NT2/D1 (cell line): ENCODE results near the gene SPTBN2.

ENCODE experiments used
- DNase-seq: peaks from one replicate; pipeline ENCODE4 v3.0.0-alpha.2; 2011; ENCODE audit warnings: low read depth, low spot score
- H3K27me3 ChIP-seq: 2 replicates; pipeline ENCODE4 v1.6.0; 2011; ENCODE audit warnings: mild to moderate bottlenecking; ENCODE audit not compliant: insufficient read length, insufficient read depth
- H3K36me3 ChIP-seq: 2 replicates; pipeline ENCODE4 v1.6.1; 2011; ENCODE audit warnings: mild to moderate bottlenecking, low read length, mixed read lengths; ENCODE audit not compliant: insufficient read depth, insufficient read length
- H3K4me1 ChIP-seq: 2 replicates; pipeline ENCODE4 v1.5.1; 2011; ENCODE audit not compliant: insufficient read depth, insufficient read length
- H3K4me3 ChIP-seq: 2 replicates; pipeline ENCODE4 v1.5.1; 2011; ENCODE audit warnings: low read depth; ENCODE audit not compliant: insufficient read length
- H3K9ac ChIP-seq: 2 replicates; pipeline ENCODE4 v1.6.0; 2011; ENCODE audit warnings: low read depth; ENCODE audit not compliant: insufficient read length
- H3K9me3 ChIP-seq: 2 replicates; pipeline ENCODE4 v1.5.1; 2011; ENCODE audit warnings: mild to moderate bottlenecking, low read length; ENCODE audit not compliant: insufficient read depth
- SUZ12 ChIP-seq: IDR thresholded peaks from 2 replicates; pipeline ENCODE4 v1.6.1; 2011; ENCODE audit not compliant: insufficient read length, insufficient read depth; ENCODE audit errors: extremely low read depth
- YY1 ChIP-seq: IDR thresholded peaks from 2 replicates; pipeline ENCODE4 v1.6.1; 2011; ENCODE audit not compliant: insufficient read length, insufficient read depth
- ZNF274 ChIP-seq: IDR thresholded peaks from 2 replicates; pipeline ENCODE4 v1.6.1; 2011; ENCODE audit warnings: mild to moderate bottlenecking, low read depth, low read length

The SPTBN2 gene

DNA sequence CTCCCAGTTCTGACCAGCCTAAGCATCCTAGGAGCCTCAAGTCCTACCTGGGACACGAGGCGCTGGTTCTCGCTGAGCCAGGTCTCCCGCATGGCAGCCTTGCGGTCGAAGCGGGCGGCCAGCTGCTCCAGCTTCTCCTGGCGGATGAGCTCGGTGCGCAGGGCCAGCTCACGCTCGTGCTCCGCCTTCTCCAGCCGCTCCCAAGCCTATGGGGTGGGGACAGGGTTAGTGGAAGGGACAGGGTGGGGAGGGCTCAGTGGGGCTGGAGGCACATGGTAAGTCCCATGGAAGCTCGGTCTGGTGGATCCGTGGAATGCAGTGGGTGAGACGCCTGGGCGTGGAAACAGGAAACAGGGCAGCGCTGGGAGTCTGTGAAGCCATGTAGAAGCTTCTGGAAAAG lies 20.9 kb downstream of the SPTBN2 start:
- TF ChIP-seq ZNF274 (no peak), SUZ12 (no peak), YY1 (no peak)
- Histone ChIP-seq H3K36me3 (peaks cover 83% of the 10 kb centered on the region), H3K27me3 (no peaks in the 10 kb centered on the region), H3K9ac (no peak overlapping the region), H3K9me3 (no peaks in the 10 kb centered on the region), H3K4me1 (peaks cover 13% of the 10 kb centered on the region), H3K4me3 (no peak overlapping the region)
- DNase-seq = no peak

DNA sequence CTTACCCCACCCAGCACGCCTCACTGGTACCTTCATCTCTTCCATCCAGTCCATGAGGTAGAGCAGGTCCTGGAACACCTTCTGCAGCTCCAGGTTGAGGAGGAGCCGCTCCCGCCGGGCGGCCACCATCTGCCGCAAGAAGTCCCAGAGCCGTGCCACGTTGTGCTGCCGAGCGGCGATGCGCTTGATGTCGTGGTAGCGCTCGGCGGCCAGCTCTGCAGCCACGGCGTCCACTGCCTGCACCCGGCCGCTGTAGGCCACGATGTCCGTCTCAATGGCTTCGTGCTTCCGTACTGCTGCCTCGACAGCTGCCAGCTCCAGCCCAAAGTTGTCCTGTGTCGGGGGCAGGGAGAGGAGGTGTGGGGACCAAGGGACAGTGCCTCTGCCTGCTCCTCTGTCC lies 21.5 kb downstream of the SPTBN2 start:
- no peaks in the 10 kb centered on the region for H3K9me3 ChIP-seq
- no peak for DNase-seq
- H3K4me3 ChIP-seq = no peak overlapping the region
- H3K36me3 ChIP-seq = peaks cover 78% of the 10 kb centered on the region
- no peaks in the 10 kb centered on the region for H3K27me3 ChIP-seq
- TF ChIP-seq SUZ12 = no peak
- TF ChIP-seq YY1 = no peak
- TF ChIP-seq ZNF274 = no peak
- no peak overlapping the region for H3K9ac ChIP-seq
- peaks cover 13% of the 10 kb centered on the region for H3K4me1 ChIP-seq

DNA sequence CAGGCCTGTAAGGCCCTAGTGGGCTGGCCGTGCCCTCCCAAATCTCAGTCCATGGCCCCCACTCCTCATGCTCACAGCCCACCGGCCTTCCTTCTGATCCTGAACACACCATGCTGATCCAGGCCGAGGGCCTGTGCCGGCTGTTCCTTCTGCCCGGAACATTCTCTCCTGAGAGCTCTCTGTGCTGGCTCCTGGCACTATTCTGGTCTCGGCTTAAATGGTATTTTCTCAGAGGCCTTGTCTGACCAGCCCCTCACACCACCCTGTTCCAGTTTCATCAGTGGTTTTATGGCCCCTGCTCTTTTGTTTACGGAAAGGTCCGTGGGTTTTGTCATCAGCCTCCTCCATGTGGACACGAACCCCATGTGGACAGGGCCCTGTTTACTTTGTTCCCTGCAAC lies 22.0 kb downstream of the SPTBN2 start:
- H3K9ac ChIP-seq = no peak overlapping the region
- peaks cover 79% of the 10 kb centered on the region for H3K36me3 ChIP-seq

DNA sequence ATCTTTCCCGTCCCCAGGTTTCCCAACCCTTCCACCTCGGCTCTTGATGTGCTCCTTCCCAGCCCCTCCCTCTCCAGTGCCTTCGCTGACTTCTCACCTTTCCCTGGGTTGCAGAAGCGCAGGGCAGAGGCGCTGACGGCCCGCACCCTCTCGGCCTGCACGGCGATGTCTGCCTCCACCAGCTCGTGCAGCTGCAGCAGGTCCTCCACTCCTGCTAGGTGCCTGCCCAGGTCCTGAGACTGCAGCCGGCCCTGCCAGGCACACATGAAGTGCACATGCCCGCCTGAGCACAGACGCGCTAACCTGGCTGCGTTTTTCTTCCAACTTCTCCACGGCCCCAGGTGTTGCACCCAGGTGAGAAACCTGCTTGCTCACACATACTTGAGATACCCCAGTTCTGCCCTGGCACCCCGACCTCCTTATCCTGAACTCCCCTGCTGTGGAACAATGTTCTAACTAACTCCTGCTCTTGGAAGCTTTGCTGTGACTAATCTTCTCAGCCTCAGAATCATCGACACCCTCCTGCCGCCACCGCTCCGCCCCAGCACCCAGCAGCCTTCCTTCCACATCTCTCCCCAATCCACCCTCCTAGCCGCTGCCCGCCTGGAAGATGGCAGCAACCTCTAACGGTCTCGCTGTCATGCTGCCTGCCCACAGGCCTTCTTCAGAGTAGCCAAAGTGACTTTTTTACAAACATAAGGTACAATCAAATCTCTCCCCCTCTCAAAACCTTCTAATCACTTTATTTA lies 23.3 kb downstream of the SPTBN2 start:
- DNase-seq = no peak
- H3K9ac ChIP-seq = no peak overlapping the region
- TF ChIP-seq YY1 = no peak
- peaks cover 79% of the 10 kb centered on the region for H3K36me3 ChIP-seq
- H3K4me3 ChIP-seq = no peak overlapping the region
- no peaks in the 10 kb centered on the region for H3K9me3 ChIP-seq
- H3K4me1 ChIP-seq = peaks cover 13% of the 10 kb centered on the region
- no peaks in the 10 kb centered on the region for H3K27me3 ChIP-seq

More for the DNA sequence above, 22.0 kb downstream of the SPTBN2 start:
- H3K4me1 ChIP-seq = peaks cover 13% of the 10 kb centered on the region
- H3K9me3 ChIP-seq = no peaks in the 10 kb centered on the region
- no peak overlapping the region for H3K4me3 ChIP-seq
- no peaks in the 10 kb centered on the region for H3K27me3 ChIP-seq
- no peak for DNase-seq
- no peak for TF ChIP-seq ZNF274
- TF ChIP-seq SUZ12 = no peak
- no peak for TF ChIP-seq YY1

DNA sequence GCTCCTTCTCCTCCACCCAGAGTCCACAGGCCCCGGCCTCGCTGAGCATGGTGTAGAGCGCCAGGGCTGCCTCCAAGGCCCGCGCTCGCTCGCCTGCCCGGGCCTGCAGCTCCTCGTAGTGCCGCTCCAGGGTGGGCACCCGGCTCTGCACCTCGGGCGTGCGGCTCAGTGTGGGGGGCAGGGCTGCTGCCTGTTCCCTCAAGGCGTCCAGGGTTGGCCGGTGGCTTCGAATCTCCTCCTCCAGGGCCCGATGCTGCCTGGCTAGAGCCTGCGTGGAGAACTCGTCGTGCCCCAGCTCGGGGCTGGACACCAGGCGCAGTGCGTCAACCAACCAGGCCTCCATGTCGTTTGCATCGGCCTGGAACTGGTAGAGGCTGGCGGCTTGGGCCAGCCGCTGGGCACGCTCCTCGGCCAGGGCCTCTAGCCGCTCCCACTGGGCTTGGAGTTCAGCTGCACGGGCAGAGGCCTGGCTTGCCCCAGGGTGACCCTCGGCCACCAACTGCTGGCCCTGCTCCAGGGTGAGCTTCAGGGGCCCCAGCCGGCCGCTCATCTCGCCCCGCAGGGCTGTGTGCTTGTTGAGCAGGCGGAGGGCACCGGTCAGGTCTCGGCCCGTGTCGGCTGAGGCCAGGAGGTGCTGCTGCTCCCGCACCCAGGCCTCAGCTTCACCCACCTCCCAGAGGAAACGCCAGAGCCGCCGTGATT lies 24.2 kb downstream of the SPTBN2 start:
- TF ChIP-seq YY1 (no peak), SUZ12 (no peak), ZNF274 (no peak)
- H3K36me3 ChIP-seq = peaks cover 80% of the 10 kb centered on the region
- DNase-seq = no peak
- no peaks in the 10 kb centered on the region for H3K9me3 ChIP-seq
- peak overlapping the region; percentile 18 for H3K9ac ChIP-seq
- H3K27me3 ChIP-seq = no peaks in the 10 kb centered on the region
- H3K4me1 ChIP-seq = peaks cover 13% of the 10 kb centered on the region
- H3K4me3 ChIP-seq = no peak overlapping the region

DNA sequence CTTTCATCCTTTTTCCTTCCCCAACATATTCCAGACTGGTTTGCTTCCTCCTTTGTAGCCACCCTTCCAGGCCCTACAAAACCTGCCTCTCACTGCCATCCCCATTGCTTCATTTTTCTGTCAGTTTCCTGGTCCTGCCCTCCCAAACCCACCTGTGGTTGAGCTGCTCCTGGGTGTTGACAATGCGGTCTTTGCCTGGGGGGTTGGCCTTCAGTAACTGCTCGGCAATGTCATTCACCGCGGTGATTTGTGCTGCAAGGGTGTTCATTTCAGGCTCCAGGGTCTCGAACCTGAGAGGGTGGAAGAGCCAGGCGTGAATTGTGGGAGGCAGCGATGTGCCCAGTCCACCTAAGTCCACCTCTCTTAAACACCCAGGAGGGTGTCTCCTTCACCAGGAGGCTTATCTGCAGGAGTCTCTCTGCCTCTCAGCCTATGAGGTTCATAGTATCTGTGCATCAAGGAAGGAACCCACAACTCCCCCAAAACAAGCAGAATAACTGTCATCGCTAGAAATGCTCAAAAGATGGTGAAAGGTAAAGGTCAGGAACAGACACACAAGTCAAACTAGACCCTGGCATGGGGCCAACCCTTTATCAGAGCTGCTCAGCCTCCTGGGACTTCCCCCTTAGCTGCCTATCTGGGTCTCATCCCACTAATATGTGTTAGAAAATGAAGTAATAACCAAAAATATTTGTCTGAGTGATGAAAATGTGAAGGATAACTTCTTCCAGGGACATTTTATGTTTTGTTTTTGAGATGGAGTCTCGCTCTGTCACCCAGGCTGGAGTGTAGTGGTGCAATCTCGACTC lies 27.4 kb downstream of the SPTBN2 start:
- Histone ChIP-seq H3K27me3 (no peaks in the 10 kb centered on the region), H3K9ac (no peak overlapping the region), H3K4me1 (peaks cover 13% of the 10 kb centered on the region), H3K9me3 (no peaks in the 10 kb centered on the region), H3K4me3 (no peak overlapping the region), H3K36me3 (peaks cover 82% of the 10 kb centered on the region)
- TF ChIP-seq SUZ12 (no peak), YY1 (no peak), ZNF274 (no peak)
- no peak for DNase-seq

DNA sequence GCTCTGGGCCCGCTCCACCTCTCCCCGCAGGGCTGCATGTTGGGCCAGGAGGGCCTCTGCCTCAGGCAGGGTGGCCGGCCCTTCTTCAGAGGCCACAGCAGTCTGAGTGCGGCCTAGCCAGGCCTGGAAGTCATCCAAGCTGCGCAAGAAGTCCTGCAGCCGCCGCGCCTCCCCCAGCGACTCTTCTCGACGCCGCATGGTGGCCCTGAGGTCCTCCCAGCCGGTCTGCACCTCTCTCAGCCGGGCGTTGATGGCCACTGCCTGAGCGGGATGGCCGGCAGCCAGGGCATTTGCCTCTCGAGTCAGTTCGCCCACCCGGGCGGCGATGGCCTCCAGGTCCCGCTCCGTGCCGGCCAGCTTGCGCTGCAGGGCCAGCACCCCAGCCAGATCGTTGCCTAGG lies 28.3 kb downstream of the SPTBN2 start:
- Histone ChIP-seq H3K9me3 (no peaks in the 10 kb centered on the region), H3K36me3 (peaks cover 84% of the 10 kb centered on the region), H3K27me3 (no peaks in the 10 kb centered on the region), H3K4me3 (no peak overlapping the region), H3K4me1 (peaks cover 13% of the 10 kb centered on the region), H3K9ac (no peak overlapping the region)
- TF ChIP-seq SUZ12 (no peak), ZNF274 (no peak), YY1 (no peak)
- no peak for DNase-seq
